OCI-LY3 (cell line): ENCODE results near the gene CHST14.

Experiments
- H2AFZ ChIP-seq: fragments of 200-600, 300-600 bp; shearing (Covaris generic); 2 replicates; pipeline ENCODE4 v1.6.0; 2014; ENCODE audit warnings: antibody characterized with exemption, low read depth, low read length
- H3K27ac ChIP-seq: fragments of 200-600, 300-600 bp; sonication (generic); 2 replicates; pipeline ENCODE4 v1.5.1; 2014; ENCODE audit warnings: mild to moderate bottlenecking, low read length, moderate library complexity, mixed read lengths
- H3K27me3 ChIP-seq: fragments of 200-600, 300-600 bp; sonication (generic); 2 replicates; pipeline ENCODE4 v1.6.1; 2014; ENCODE audit warnings: low read depth, low read length, mixed read lengths
- H3K36me3 ChIP-seq: fragments of 200-600, 300-600 bp; sonication (generic); replicated peaks from 2 replicates; pipeline ENCODE3; 2014; ENCODE audit warnings: low read depth, low read length, mixed read lengths
- H3K4me1 ChIP-seq: fragments of 300-600, 200-600 bp; sonication (generic); 2 replicates; pipeline ENCODE4 v1.6.1; 2014; ENCODE audit warnings: low read length, mixed read lengths
- H3K4me2 ChIP-seq: fragments of 200-600, 300-600 bp; sonication (generic); 2 replicates; pipeline ENCODE4 v1.6.1; 2014; ENCODE audit warnings: low read length, mixed read lengths
- H3K4me3 ChIP-seq: fragments of 300-600, 200-600 bp; sonication (generic); 2 replicates; pipeline ENCODE4 v1.5.1; 2014; ENCODE audit warnings: antibody characterized with exemption, mild to moderate bottlenecking, low read length, moderate library complexity
- H3K79me2 ChIP-seq: fragments of 300-600, 200-600 bp; shearing (Covaris generic); 2 replicates; pipeline ENCODE4 v1.6.1; 2014; ENCODE audit warnings: mild to moderate bottlenecking, low read length, mixed read lengths
- H3K9ac ChIP-seq: fragments of 300-600, 200-600 bp; shearing (Covaris generic); 2 replicates; pipeline ENCODE4 v1.6.0; 2014; ENCODE audit warnings: mild to moderate bottlenecking, low read length, moderate library complexity
- H3K9me3 ChIP-seq: fragments of 200-600, 300-600 bp; shearing (Covaris generic); 2 replicates; pipeline ENCODE4 v1.6.1; 2014; ENCODE audit warnings: low read length, mixed read lengths; ENCODE audit not compliant: insufficient read depth
- H4K20me1 ChIP-seq: fragments of 200-600, 300-600 bp; sonication (generic); 2 replicates; pipeline ENCODE4 v1.6.1; 2016; ENCODE audit warnings: low read length, mixed read lengths; ENCODE audit not compliant: insufficient read depth
- CTCF ChIP-seq: fragments of 200-600, 300-600 bp; sonication (generic); IDR thresholded peaks from 2 replicates; pipeline ENCODE4 v1.5.1; 2014; ENCODE audit warnings: antibody characterized with exemption, low read length, low read depth
- EZH2phosphoT487 ChIP-seq: fragments of 200-600 bp; shearing (Covaris generic); IDR thresholded peaks from 2 replicates; pipeline ENCODE4 v1.6.1; 2018; ENCODE audit warnings: antibody characterized with exemption, mixed run types, low read depth

Gene CHST14

GRCh38 chr15:40454904-40455391 is 15.8 kb upstream of the CHST14 start:
- no peak for TF ChIP-seq CTCF
- no peak for TF ChIP-seq EZH2phosphoT487
- Histone ChIP-seq H3K27ac (no peak overlapping the region), H3K79me2 (peaks cover 52% of the 10 kb centered on the region), H3K9ac (no peak overlapping the region), H3K36me3 (no peaks in the 10 kb centered on the region), H4K20me1 (peaks cover 47% of the 10 kb centered on the region), H3K4me2 (no peak overlapping the region), H3K9me3 (no peaks in the 10 kb centered on the region), H3K27me3 (no peaks in the 10 kb centered on the region), H3K4me3 (no peak overlapping the region), H2AFZ (no peak overlapping the region), H3K4me1 (peaks cover 3% of the 10 kb centered on the region; the same call in 1 of the 2 replicates)

- H3K4me1 ChIP-seq, result peaks cover 3% of the 10 kb centered on the region; the same call in 1 of the 2 replicates
- H3K27ac ChIP-seq, result no peak overlapping the region
- no peaks in the 10 kb centered on the region for H3K36me3 ChIP-seq
- no peak overlapping the region for H3K4me3 ChIP-seq
- no peaks in the 10 kb centered on the region for H3K27me3 ChIP-seq
- no peaks in the 10 kb centered on the region for H3K9me3 ChIP-seq
- TF ChIP-seq EZH2phosphoT487 (no peak), CTCF (no peak)
- H2AFZ ChIP-seq, result no peak overlapping the region
- H4K20me1 ChIP-seq, result peaks cover 49% of the 10 kb centered on the region
- H3K79me2 ChIP-seq, result peaks cover 41% of the 10 kb centered on the region
- H3K9ac ChIP-seq, result no peak overlapping the region
- no peak overlapping the region for H3K4me2 ChIP-seq
Measured at GRCh38 chr15:40456299-40456712, 14.5 kb upstream of the CHST14 start.

GRCh38 chr15:40456738-40457137 is 14.0 kb upstream of the CHST14 start:
- no peak overlapping the region for H3K4me3 ChIP-seq
- no peak overlapping the region for H3K4me2 ChIP-seq
- H3K9me3 ChIP-seq, result no peaks in the 10 kb centered on the region
- peaks cover 37% of the 10 kb centered on the region for H3K79me2 ChIP-seq
- H4K20me1 ChIP-seq, result peaks cover 49% of the 10 kb centered on the region
- no peaks in the 10 kb centered on the region for H3K27me3 ChIP-seq
- H2AFZ ChIP-seq, result no peak overlapping the region
- peaks cover 3% of the 10 kb centered on the region; the same call in 1 of the 2 replicates for H3K4me1 ChIP-seq
- H3K9ac ChIP-seq, result no peak overlapping the region
- H3K27ac ChIP-seq, result no peak overlapping the region
- no peak for TF ChIP-seq EZH2phosphoT487
- TF ChIP-seq CTCF, result no peak
- H3K36me3 ChIP-seq, result no peaks in the 10 kb centered on the region

- Histone ChIP-seq H3K79me2 (peaks cover 23% of the 10 kb centered on the region), H3K9me3 (no peaks in the 10 kb centered on the region), H3K4me1 (peaks cover 3% of the 10 kb centered on the region; the same call in 1 of the 2 replicates), H4K20me1 (peaks cover 36% of the 10 kb centered on the region), H3K27me3 (no peaks in the 10 kb centered on the region), H3K27ac (no peak overlapping the region), H3K4me3 (no peak overlapping the region), H2AFZ (no peak overlapping the region), H3K4me2 (no peak overlapping the region), H3K36me3 (peaks cover 6% of the 10 kb centered on the region), H3K9ac (no peak overlapping the region)
- TF ChIP-seq EZH2phosphoT487 (no peak), CTCF (no peak)
Measured at GRCh38 chr15:40458495-40459371, 12.1 kb upstream of the CHST14 start.
